HepG2 (cell line): ENCODE results near the gene ADGRD1. TPM values are rescaled to one million over a fixed set of nuclear protein-coding genes. Genes with fewer than 3 reads are reported as not detected.

Experiments
- ATAC-seq: fragments of 200-7000 bp; cut with Tn5 transposase; 3 replicates; pipeline ENCODE4 v1.9.1; 2020; ENCODE audit warnings: mild to moderate bottlenecking, moderate library complexity
- BruUV-seq: library from RNA; stranded (reverse); fragments of 400-500 nt; replicated peaks from 2 replicates; lab custom pipeline; 2021; lab: Mats Ljungman, UMichigan
- CTCF ChIA-PET: fragments of 300-600 bp; formaldehyde crosslinking; extraction: SDS; loops from one replicate; lab custom pipeline; 2021; ENCODE audit warnings: low total read pairs, inconsistent platforms, low intra/inter-chr PET ratio; lab: Yijun Ruan, JAX
- POLR2A ChIA-PET: fragments of 350-600 bp; sonication (Branson Sonifier 250); formaldehyde crosslinking; loops from one replicate; lab custom pipeline; 2020; ENCODE audit warnings: antibody characterized with exemption, inconsistent platforms; lab: Yijun Ruan, JAX
- DNase-seq: peaks from one replicate; pipeline ENCODE4 v3.0.0-alpha.2; 2015; ENCODE audit warnings: low spot score
- FAIRE-seq: peaks from 3 replicates; lab custom pipeline; 2011; peaks lifted over from hg19 to GRCh38; lab: Jason Lieb, UNC
- H2AFZ ChIP-seq: one replicate; pipeline ENCODE4 v1.6.1; 2011; ENCODE audit warnings: low read length, inconsistent platforms
- H3K27ac ChIP-seq: fragments of 300-600 bp; 3 replicates; pipeline ENCODE4 v1.8.0; 2011; ENCODE audit warnings: mixed run types, mild to moderate bottlenecking, mixed read lengths, low read length, inconsistent platforms; ENCODE audit not compliant: insufficient read depth; ENCODE audit errors: extremely low read length
- H3K27me3 ChIP-seq, 2 experiments: fragments of 200-600 bp in 1 of 2; 2 replicates in 1 of 2; 3 replicates in 1 of 2; pipeline versions ENCODE4 v1.6.0 to v1.8.0; 2011; ENCODE audit warnings: low read length in 2 of 2, mild to moderate bottlenecking in 2 of 2, moderate library complexity in 2 of 2, inconsistent platforms in 1 of 2; ENCODE audit not compliant: insufficient read depth in 2 of 2, control insufficient read depth in 1 of 2
- H3K36me3 ChIP-seq, 2 experiments: fragments of 200-600 bp in 1 of 2; replicated peaks in 1 of 2; 2 replicates in 1 of 2; 3 replicates in 1 of 2; pipeline versions ENCODE4 v1.5.1 to v1.8.0; 2011; ENCODE audit warnings: low read length in 2 of 2, inconsistent platforms in 1 of 2; ENCODE audit not compliant: insufficient read depth in 2 of 2, control insufficient read depth in 1 of 2
- H3K4me1 ChIP-seq: 2 replicates; pipeline ENCODE4 v1.5.1; 2012; ENCODE audit warnings: low read length, inconsistent platforms; ENCODE audit not compliant: insufficient read depth
- H3K4me2 ChIP-seq: 2 replicates; pipeline ENCODE4 v1.6.0; 2011; ENCODE audit warnings: low read depth, low read length, inconsistent platforms
- H3K4me3 ChIP-seq, 3 experiments: fragments of 200-600 bp in 1 of 3; sonication (generic), shearing (Covaris generic) in 1 of 3; replicated peaks in 1 of 3; 2 replicates each; pipeline ENCODE4 v1.5.1; 2011 to 2016; ENCODE audit warnings: low read length in 3 of 3, inconsistent platforms in 2 of 3, low read depth in 2 of 3, mild to moderate bottlenecking in 2 of 3, control low read depth in 1 of 3, mixed read lengths in 1 of 3; ENCODE audit not compliant: insufficient read depth in 1 of 3
- H3K79me2 ChIP-seq: one replicate; pipeline ENCODE4 v1.6.1; 2011; ENCODE audit warnings: low read length, inconsistent platforms; ENCODE audit not compliant: insufficient read depth
- H3K9ac ChIP-seq: 2 replicates; pipeline ENCODE4 v1.6.0; 2011; ENCODE audit warnings: mild to moderate bottlenecking, low read depth, low read length, inconsistent platforms; ENCODE audit not compliant: insufficient read depth
- H3K9me3 ChIP-seq: 2 replicates; pipeline ENCODE4 v1.5.1; 2012; ENCODE audit warnings: mild to moderate bottlenecking, low read length
- H4K20me1 ChIP-seq: 2 replicates; pipeline ENCODE4 v1.6.0; 2011; ENCODE audit warnings: inconsistent platforms, mild to moderate bottlenecking, low read length, moderate library complexity; ENCODE audit not compliant: insufficient read depth
- BCL3 ChIP-seq: sonication (generic); formaldehyde crosslinking; IDR thresholded peaks from 2 replicates; pipeline ENCODE4 v1.5.1; 2020; ENCODE audit warnings: mild to moderate bottlenecking, missing genetic modification reagents, moderate library complexity
- PRPF4 ChIP-seq: fragments of 200-400 bp; formaldehyde crosslinking; IDR thresholded peaks from 2 replicates; pipeline ENCODE4 v1.6.1; 2016; ENCODE audit warnings: low read length, low read depth; ENCODE audit not compliant: poor library complexity, severe bottlenecking
- RBAK ChIP-seq: sonication (generic); formaldehyde crosslinking; IDR thresholded peaks from 2 replicates; pipeline ENCODE4 v1.5.1; 2020; ENCODE audit warnings: mild to moderate bottlenecking, missing genetic modification reagents
- ZMAT3 ChIP-seq: sonication (generic); formaldehyde crosslinking; conservative IDR thresholded peaks from 2 replicates; pipeline ENCODE4 v1.7.0; 2021; ENCODE audit warnings: missing genetic modification reagents
- WGBS: methylation state at CpG from one replicate; pipeline ENCODE4 v1.1.6; 2017; ENCODE audit warnings: low lambda C conversion rate; 5-methylcytosine and 5-hydroxymethylcytosine counted together
- in situ Hi-C: cut with HindIII; loops from 2 replicates; pipeline ENCODE4 v1.10.0; 2017; ENCODE audit warnings: low pct_unique_long_range_greater_than_20kb; ENCODE audit not compliant: extremely low pct_ligation_motif_present
- intact Hi-C: fragments of 100-400 bp; cut with micrococcal nuclease; formaldehyde crosslinking; loops from one replicate; pipeline ENCODE4 v1.10.0; 2022; ENCODE audit not compliant: unreplicated experiment
- polyA plus RNA-seq, 8 experiments: library from polyadenylated mRNA; depleted of rRNA in 3 of 8; stranded (reverse) in 7 of 8; unstranded in 1 of 8; fragments of >200 nt; fragmentation: Illumina TruSeq in 4 of 8; extraction: Trizol in 4 of 8; gene quantifications; 2 replicates each; pipeline versions ENCODE4 v1.2.1 to v1.2.3, GENCODE V29; 2011 to 2016; ENCODE audit warnings: low read depth in 4 of 8, missing spikeins in 1 of 8, mixed read lengths in 1 of 8; ENCODE audit not compliant: insufficient read depth in 1 of 8
- total RNA-seq, 5 experiments: library from RNA; depleted of rRNA; stranded (reverse); fragments of >200 nt; fragmentation: Illumina TruSeq; extraction: Trizol; gene quantifications; 2 replicates each; pipeline ENCODE4 v1.2.3, GENCODE V29; 2016; ENCODE audit warnings: low read depth in 1 of 5
- TF ChIP-seq, protein P1 (sequence below): sonication (generic); formaldehyde crosslinking; IDR thresholded peaks from 2 replicates; pipeline ENCODE4 v1.5.1; 2020; ENCODE audit warnings: missing genetic modification reagents, mild to moderate bottlenecking, borderline replicate concordance

Gene ADGRD1
- total and polyA plus RNA-seq, 2 of the 13 experiments (the other 11 are each of a cell fraction or from before 2014, with no cell fraction given) = 0.46 to 12.4 TPM

GRCh38 chr12:131131808-131132117 is 178.1 kb downstream of the ADGRD1 start:
- H3K36me3 ChIP-seq = no peaks in the 10 kb centered on the region
- no peaks in the 10 kb centered on the region for H3K4me1 ChIP-seq
- TF ChIP-seq, protein P1, sequence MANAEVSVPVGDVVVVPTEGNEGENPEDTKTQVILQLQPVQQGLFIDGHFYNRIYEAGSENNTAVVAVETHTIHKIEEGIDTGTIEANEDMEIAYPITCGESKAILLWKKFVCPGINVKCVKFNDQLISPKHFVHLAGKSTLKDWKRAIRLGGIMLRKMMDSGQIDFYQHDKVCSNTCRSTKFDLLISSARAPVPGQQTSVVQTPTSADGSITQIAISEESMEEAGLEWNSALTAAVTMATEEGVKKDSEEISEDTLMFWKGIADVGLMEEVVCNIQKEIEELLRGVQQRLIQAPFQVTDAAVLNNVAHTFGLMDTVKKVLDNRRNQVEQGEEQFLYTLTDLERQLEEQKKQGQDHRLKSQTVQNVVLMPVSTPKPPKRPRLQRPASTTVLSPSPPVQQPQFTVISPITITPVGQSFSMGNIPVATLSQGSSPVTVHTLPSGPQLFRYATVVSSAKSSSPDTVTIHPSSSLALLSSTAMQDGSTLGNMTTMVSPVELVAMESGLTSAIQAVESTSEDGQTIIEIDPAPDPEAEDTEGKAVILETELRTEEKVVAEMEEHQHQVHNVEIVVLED = no peak
- no peak for TF ChIP-seq ZMAT3 (CRISPR knock-in tag)
- no peak for TF ChIP-seq RBAK (CRISPR knock-in tag)
- no peak for TF ChIP-seq PRPF4
- no peak for TF ChIP-seq BCL3 (CRISPR knock-in tag)
- TF ChIP-seq, all 625 proteins: peak for 0
- H3K79me2 ChIP-seq = no peaks in the 10 kb centered on the region
- no peak for FAIRE-seq
- ChIA-PET POLR2A (interaction anchor here (0.7 to 1.3 kb wide), 2 partner anchors 213 to 215 kb away, joined by 3 read pairs; no protein-coding TSS in a partner anchor), CTCF (interaction anchor here (1.6 to 2.2 kb wide), 2 partner anchors 27 to 214 kb away, joined by 9 to 43 read pairs; no protein-coding TSS in a partner anchor)
- no peak overlapping the region for H3K4me2 ChIP-seq
- H2AFZ ChIP-seq = no peak overlapping the region
- ATAC-seq = no peak
- in situ Hi-C loops = no loop called here
- DNase-seq = no peak
- WGBS = 81% methylated on average over 8 of the region's 10 CpGs
- intact Hi-C loops = loop anchor here (1.0 kb wide), 2 partner anchors 27 to 215 kb away; no protein-coding TSS in a partner anchor
- no peak overlapping the region for H3K4me3 ChIP-seq
- no peaks in the 10 kb centered on the region for H3K9me3 ChIP-seq
- H3K27me3 ChIP-seq = no peaks in the 10 kb centered on the region; a peak in 1 of 5 replicates
- no peak overlapping the region for H3K27ac ChIP-seq
- no peak overlapping the region for H3K9ac ChIP-seq
- H4K20me1 ChIP-seq = no peaks in the 10 kb centered on the region
- BruUV-seq = no TSS peak
